Stomach (tissue), 9 donors: ENCODE results near the gene TMEM132D. TPM values are rescaled to one million over a fixed set of nuclear protein-coding genes. Genes with fewer than 3 reads are reported as not detected.

Source experiments
- DNase-seq, 2 donors: peaks; one replicate each; pipeline versions ENCODE4 v3.0.0 to v3.0.0-alpha.2; 2013 to 2019
- H3K27ac ChIP-seq, 5 donors: fragments of 200-600 bp in 4 of 5; sonication (generic) in 4 of 5; one replicate each; pipeline ENCODE4 v1.5.1; 2013 to 2019; ENCODE audit warnings: mild to moderate bottlenecking in 1 of 5, moderate library complexity in 1 of 5
- H3K27me3 ChIP-seq, 3 donors: fragments of 200-600 bp; sonication (generic); one replicate each; pipeline ENCODE4 v1.5.1; 2017 to 2019; ENCODE audit warnings: mixed run types in 1 of 3
- H3K36me3 ChIP-seq, 4 donors: fragments of 200-600 bp; sonication (generic); 1 replicate in 3 of 4; 2 replicates in 1 of 4; pipeline ENCODE4 v1.5.1; 2016 to 2019
- H3K4me1 ChIP-seq, 4 donors: fragments of 200-600 bp; sonication (generic); one replicate each; pipeline ENCODE4 v1.5.1; 2016 to 2019
- H3K4me3 ChIP-seq, 4 donors: fragments of 200-600 bp; sonication (generic) in 3 of 4; one replicate each; pipeline ENCODE4 v1.5.1; 2016 to 2019; ENCODE audit warnings: mild to moderate bottlenecking in 1 of 4
- H3K9me3 ChIP-seq, 4 donors: fragments of 200-600 bp; sonication (generic); one replicate each; pipeline ENCODE4 v1.5.1; 2016 to 2019
- EP300 ChIP-seq: sonication (generic); formaldehyde crosslinking; IDR thresholded peaks from one replicate; pipeline ENCODE4 v1.6.1; 2017; ENCODE audit warnings: antibody characterized with exemption
- POLR2A ChIP-seq, 4 donors: fragments of 450-650 bp; IDR thresholded peaks; one replicate each; pipeline ENCODE4 v1.6.1; 2016; ENCODE audit warnings: antibody characterized with exemption in 4 of 4, control low read depth in 2 of 4, mild to moderate bottlenecking in 1 of 4, moderate library complexity in 1 of 4
- POLR2AphosphoS5 ChIP-seq, 3 donors: sonication (generic); formaldehyde crosslinking; IDR thresholded peaks; one replicate each; pipeline ENCODE4 v1.6.1; 2016; ENCODE audit warnings: antibody characterized with exemption in 3 of 3
- WGBS, 5 donors: extraction: QIAGEN DNeasy Blood & Tissue Kit in 3 of 5; methylation state at CpG; one replicate each; pipeline versions ENCODE4 v1.1.5 to v1.1.7; 2013 to 2018; 5-methylcytosine and 5-hydroxymethylcytosine counted together
- intact Hi-C: fragments of 100-400 bp; cut with DNase I; formaldehyde crosslinking; loops from one replicate; pipeline ENCODE4 v1.15.1; 2023; ENCODE audit warnings: low total_unique reads
- polyA plus RNA-seq, 3 donors: library from polyadenylated mRNA; stranded (reverse); fragments of 200-250 nt; gene quantifications; one replicate each; pipeline ENCODE4 v1.2.3, GENCODE V29; 2013
- total RNA-seq, 5 donors: library from RNA; depleted of rRNA; stranded (reverse); fragments of >200 nt; gene quantifications; one replicate each; pipeline versions ENCODE4 v1.1.0 to v1.2.3, GENCODE V29; 2014 to 2016
- TF ChIP-seq, protein P1 (sequence below), 7 experiments: fragments of 450-650 bp in 4 of 7; fragments of 200-600 bp in 3 of 7; sonication (generic) in 3 of 7; IDR thresholded peaks; one replicate each; pipeline ENCODE4 v1.5.1; 2016 to 2019; ENCODE audit warnings: antibody characterized with exemption in 7 of 7, control low read depth in 2 of 7, mild to moderate bottlenecking in 1 of 7
- donor health status: healthy with polysubstance abuse.
- donor health status: Bipolar disorder and iron deficiency.
- donor health status: healthy.

Gene TMEM132D
- total and polyA plus RNA-seq, 8 donors: 0.29 to 0.92 TPM; not detected in 6

- WGBS, 5 donors: 88 to 92% (median 90%) methylated on average over 5 of the region's 5 CpGs
- H3K36me3 ChIP-seq: no peaks in the 10 kb centered on the region
- no peak for DNase-seq
- H3K9me3 ChIP-seq: no peaks in the 10 kb centered on the region
- H3K4me3 ChIP-seq: no peak overlapping the region
- no peaks in the 10 kb centered on the region for H3K4me1 ChIP-seq
- intact Hi-C loops: no loop called here
- no peaks in the 10 kb centered on the region for H3K27me3 ChIP-seq
- TF ChIP-seq EP300 (no peak), POLR2AphosphoS5 (IDR thresholded peaks at IDR 0.05) (no peak), POLR2A (IDR thresholded peaks at IDR 0.05) (no peak)
- TF ChIP-seq, protein P1, sequence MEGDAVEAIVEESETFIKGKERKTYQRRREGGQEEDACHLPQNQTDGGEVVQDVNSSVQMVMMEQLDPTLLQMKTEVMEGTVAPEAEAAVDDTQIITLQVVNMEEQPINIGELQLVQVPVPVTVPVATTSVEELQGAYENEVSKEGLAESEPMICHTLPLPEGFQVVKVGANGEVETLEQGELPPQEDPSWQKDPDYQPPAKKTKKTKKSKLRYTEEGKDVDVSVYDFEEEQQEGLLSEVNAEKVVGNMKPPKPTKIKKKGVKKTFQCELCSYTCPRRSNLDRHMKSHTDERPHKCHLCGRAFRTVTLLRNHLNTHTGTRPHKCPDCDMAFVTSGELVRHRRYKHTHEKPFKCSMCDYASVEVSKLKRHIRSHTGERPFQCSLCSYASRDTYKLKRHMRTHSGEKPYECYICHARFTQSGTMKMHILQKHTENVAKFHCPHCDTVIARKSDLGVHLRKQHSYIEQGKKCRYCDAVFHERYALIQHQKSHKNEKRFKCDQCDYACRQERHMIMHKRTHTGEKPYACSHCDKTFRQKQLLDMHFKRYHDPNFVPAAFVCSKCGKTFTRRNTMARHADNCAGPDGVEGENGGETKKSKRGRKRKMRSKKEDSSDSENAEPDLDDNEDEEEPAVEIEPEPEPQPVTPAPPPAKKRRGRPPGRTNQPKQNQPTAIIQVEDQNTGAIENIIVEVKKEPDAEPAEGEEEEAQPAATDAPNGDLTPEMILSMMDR (IDR thresholded peaks at IDR 0.05): no peak
- no peak overlapping the region for H3K27ac ChIP-seq
Measured at GRCh38 chr12:129279771-129280170, 624.1 kb downstream of the TMEM132D start.

DNA sequence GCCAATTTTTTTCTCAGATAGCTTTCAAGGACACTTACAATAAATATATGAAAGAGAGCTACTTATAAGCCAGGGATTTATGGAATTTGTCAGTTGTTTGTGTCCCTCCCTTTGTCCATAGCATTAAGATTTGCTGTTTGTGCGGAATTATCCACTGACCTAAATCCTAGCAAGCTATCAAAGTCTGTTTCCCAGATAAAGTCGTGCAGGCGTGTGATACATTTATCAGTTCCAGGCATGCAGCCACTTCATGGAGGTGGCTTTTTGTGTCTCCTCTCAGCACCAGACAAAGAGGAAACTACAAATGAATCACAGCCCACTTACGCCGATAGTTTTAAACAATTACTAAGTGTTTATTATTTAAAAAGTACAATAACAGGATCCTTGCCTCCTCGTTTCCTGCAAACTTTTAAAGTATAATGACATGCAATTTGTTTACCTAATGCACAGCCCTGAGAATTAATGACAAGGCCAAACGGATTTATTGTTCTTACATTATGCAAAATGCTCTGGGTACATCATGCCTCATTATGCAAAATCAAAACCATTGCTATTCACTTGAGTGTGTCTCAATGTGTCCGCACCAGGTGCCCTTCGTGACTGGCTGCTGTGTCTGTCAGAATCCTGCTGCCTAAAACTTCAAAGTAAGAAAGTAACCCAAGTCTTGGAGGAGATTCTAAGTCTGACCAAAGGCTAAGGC is 627.3 kb downstream of the TMEM132D start:
- H3K27ac ChIP-seq: no peak overlapping the region
- intact Hi-C loops: no loop called here
- no peaks in the 10 kb centered on the region for H3K4me1 ChIP-seq
- no peak for TF ChIP-seq POLR2AphosphoS5 (IDR thresholded peaks at IDR 0.05)
- TF ChIP-seq EP300: no peak
- H3K4me3 ChIP-seq: no peak overlapping the region
- DNase-seq: no peak
- peaks cover 0 to 11% (median 4%) of the 10 kb centered on the region in 4 donors for H3K9me3 ChIP-seq
- 24 to 34% (median 33%) methylated on average over 9 of the region's 9 CpGs for WGBS, 5 donors
- no peaks in the 10 kb centered on the region for H3K36me3 ChIP-seq
- H3K27me3 ChIP-seq: no peaks in the 10 kb centered on the region

GRCh38 chr12:129269756-129270495 is 633.9 kb downstream of the TMEM132D start:
- Histone ChIP-seq H3K4me3 (no peak overlapping the region), H3K9me3 (peaks cover 0 to 41% (median 23%) of the 10 kb centered on the region in 4 donors), H3K27ac (no peak overlapping the region), H3K4me1 (no peaks in the 10 kb centered on the region), H3K27me3 (no peaks in the 10 kb centered on the region), H3K36me3 (no peaks in the 10 kb centered on the region)
- intact Hi-C loops: no loop called here
- no peak for DNase-seq
- TF ChIP-seq POLR2A (IDR thresholded peaks at IDR 0.05): no peak
- no peak for TF ChIP-seq POLR2AphosphoS5 (IDR thresholded peaks at IDR 0.05)
- TF ChIP-seq EP300: no peak
- TF ChIP-seq, protein P1 (IDR thresholded peaks at IDR 0.05): no peak
- WGBS, 5 donors: 61 to 70% (median 69%) methylated on average over 16 of the region's 16 CpGs

- intact Hi-C loops: no loop called here
- DNase-seq: no peak
- H3K27ac ChIP-seq: no peak overlapping the region
- no peaks in the 10 kb centered on the region for H3K4me1 ChIP-seq
- H3K4me3 ChIP-seq: no peak overlapping the region
- 73 to 81% (median 79%) methylated on average over 5 of the region's 5 CpGs for WGBS, 5 donors
- no peaks in the 10 kb centered on the region for H3K27me3 ChIP-seq
- TF ChIP-seq EP300: no peak
- TF ChIP-seq POLR2AphosphoS5 (IDR thresholded peaks at IDR 0.05): no peak
- no peak for TF ChIP-seq POLR2A (IDR thresholded peaks at IDR 0.05)
- TF ChIP-seq, protein P1 (IDR thresholded peaks at IDR 0.05): no peak
- H3K9me3 ChIP-seq: peaks cover 0 to 21% (median 5%) of the 10 kb centered on the region in 4 donors
- no peaks in the 10 kb centered on the region for H3K36me3 ChIP-seq
Measured at GRCh38 chr12:129258781-129259318, 645.0 kb downstream of the TMEM132D start.
